ENCODE measurements around the gene HOXA1. TPM values are rescaled to one million over a fixed set of nuclear protein-coding genes. Genes with fewer than 3 reads are reported as not detected.

The HOXA1 gene
- total RNA-seq, 1 donor from 2014 or later: 2.5 TPM

DNA sequence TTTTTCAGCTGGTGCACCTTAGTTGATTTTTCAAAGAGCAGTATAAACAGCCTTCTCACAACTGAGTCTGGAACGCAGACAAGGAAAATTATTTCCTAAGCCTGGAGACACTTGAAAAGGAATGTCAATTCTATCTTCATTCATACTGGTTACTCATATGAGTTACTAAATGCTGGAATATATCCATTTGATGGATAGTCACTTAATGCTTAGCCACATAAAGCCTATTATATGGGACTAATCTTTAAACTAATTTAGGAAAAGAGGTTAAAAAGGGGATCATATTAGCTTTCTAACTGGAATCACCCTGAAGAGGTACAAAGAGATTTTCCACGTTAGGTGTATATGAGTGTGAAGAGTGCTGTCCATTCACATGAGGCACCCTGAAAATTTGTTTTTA is 36.4 kb upstream of the HOXA1 start:
- DNase-seq (ENCODE audit: extremely low read depth, low read depth, low spot score): no peak

- DNase-seq (ENCODE audit: extremely low read depth, low read depth, low spot score): no peak
Observed at GRCh38 chr7:27131390-27131819, 35.6 kb upstream of the HOXA1 start.

- DNase-seq (ENCODE audit: extremely low read depth, low read depth, low spot score): no peak
Observed at GRCh38 chr7:27130540-27131389, 35.0 kb upstream of the HOXA1 start, which contains the start of gene HOXA4. HOXA4 (minus strand) TSS chr7:27130757; CDS start chr7:27130733, 24 bp downstream.

DNA sequence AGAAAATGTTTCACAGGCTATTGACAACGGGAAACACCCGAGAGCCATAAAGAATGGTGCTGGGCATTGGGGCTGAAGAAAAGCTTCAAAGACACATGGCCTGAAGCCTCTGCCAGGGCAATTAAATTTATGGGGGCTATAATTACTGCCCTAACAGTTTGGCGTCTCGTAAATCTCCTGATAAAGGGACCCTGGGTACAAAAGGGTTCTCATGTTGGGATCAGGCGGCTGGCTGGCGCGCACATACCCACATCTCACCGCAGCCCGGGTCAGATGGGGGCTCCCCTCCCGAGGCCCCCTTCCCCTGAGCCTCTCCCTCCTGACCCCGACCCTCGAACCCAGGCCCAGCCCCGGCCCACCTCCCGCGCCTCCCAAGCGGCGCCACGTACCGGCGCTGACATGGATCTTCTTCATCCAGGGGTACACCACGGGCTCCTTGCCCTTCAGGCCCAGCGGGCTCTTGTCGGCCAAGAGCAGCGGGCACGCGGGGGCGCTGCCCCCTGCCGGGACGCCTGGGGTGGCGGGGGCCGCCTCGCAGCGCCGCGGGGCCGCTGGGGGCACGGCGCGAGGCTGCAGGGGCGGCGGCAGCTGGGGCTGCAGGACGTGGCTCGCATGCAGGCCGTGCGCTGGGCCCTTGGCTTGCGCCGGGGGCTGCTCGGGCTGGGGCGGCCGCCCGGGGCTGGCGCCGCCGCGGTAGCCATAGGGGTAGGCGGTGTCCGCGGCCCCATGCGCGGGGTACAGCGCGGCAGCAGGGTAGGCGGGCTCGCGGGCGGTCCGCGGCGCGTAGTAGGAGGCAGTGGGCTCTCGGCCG is 34.1 kb upstream of the HOXA1 start:
- DNase-seq (ENCODE audit: extremely low read depth, low read depth, low spot score): no peak

DNA sequence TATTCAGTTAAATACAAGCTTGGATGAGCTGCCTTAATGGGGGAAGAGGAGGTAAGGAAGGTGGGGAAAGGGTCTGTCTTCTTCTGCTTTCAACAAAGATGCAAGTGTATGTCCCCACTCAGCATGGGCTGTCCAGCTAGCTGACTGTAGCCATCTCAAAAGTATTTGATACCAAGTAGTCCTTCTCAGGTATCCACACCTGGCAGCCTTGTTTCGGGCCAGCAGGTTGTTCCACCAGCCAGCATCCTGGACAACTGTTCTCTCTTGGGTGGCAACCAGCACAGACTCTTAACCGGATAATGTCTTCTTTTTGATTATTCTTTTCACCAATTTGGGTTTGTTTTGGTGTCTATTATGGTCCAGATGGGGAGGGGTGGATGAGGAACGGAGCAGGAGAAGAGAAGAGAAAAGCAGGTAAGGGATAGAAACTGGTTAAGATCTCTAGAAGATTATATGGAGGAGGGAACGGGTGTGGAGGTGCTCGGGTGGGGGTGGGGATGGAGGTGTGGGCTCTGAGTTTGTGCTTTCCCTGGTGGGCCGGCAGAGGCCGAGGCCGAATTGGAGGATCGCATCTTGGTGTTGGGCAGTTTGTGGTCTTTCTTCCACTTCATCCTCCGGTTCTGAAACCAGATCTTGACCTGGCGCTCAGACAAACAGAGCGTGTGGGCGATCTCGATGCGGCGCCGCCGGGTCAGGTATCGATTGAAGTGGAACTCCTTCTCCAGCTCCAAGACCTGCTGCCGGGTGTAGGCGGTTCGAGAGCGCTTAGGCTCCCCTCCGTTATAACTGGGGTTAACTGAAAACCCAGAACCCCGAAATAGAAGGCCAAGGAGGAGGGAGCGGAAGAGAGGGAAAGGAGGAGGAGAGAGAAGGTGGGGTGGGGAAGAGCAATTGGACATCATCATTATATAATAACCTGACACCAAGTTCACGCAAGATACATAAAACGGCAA is 33.3 kb upstream of the HOXA1 start:
- no peak for DNase-seq (ENCODE audit: extremely low read depth, low read depth, low spot score)

DNA sequence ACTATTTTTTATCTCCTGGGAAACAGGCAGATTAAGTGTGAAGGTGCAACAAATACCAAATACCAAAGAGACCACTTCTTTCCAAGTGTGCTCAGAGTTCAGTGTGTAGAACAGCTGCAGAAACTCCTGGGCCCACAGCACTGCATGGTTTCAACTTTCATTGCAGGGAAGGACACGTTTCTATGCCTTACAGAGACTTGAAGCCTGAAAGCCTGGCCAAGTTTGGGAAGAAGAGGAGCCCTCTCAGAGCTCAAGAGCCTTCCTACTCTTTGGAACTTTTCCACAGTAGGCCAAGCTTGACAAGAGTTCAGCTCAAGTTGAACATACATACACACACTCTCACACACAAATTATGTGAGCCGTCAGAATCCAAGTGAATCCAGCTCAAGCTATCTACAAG is 32.2 kb upstream of the HOXA1 start:
- no peak for DNase-seq (ENCODE audit: extremely low read depth, low read depth, low spot score)

- DNase-seq (ENCODE audit: extremely low read depth, low read depth, low spot score): no peak
Observed at GRCh38 chr7:27126596-27127327, 31.0 kb upstream of the HOXA1 start.

GRCh38 chr7:27125986-27126394 is 30.2 kb upstream of the HOXA1 start:
- no peak for DNase-seq (ENCODE audit: extremely low read depth, low read depth, low spot score)

GRCh38 chr7:27124902-27125689 is 29.3 kb upstream of the HOXA1 start:
- DNase-seq (ENCODE audit: extremely low read depth, low read depth, low spot score): no peak

DNA sequence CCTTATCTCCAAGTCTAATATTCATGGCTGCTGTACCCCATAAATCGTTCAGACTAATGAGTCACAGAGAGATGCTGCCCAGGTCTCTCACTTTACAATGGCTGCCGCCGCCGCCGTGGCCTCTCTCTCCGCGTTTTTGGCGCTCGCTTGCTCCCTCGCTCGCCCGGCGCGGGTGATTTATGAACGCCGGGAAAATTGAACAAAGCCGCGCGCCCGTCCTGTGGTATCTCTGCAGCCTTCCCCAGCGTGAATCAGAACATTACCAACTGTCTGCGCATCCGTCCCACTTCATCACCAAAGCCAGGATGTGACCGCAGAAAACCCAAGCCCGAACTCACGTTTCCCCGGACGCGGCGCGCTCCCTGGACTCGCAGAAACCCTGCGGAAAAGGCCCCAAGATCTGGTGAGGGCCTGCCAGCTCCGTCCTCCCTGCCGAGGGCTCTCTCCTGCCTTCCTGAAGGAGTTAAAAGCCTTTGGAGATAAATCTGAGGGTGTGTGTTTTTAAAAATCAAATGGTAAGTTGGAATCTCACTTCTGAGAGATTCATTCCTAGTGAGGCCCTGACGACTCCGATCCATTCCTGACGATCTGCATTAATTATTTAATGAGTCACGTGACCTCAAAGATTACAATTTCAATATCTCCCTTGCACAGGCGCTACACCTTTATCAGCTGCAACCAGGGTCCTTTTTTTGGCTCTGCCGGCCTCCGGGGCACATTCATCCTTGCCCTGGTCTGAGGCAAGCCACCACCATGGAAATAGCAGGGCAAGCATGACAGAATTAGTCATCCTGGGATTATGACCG is 28.5 kb upstream of the HOXA1 start:
- no peak for DNase-seq (ENCODE audit: extremely low read depth, low read depth, low spot score)

GRCh38 chr7:27123477-27124053 is 27.8 kb upstream of the HOXA1 start:
- no peak for DNase-seq (ENCODE audit: extremely low read depth, low read depth, low spot score)

DNA sequence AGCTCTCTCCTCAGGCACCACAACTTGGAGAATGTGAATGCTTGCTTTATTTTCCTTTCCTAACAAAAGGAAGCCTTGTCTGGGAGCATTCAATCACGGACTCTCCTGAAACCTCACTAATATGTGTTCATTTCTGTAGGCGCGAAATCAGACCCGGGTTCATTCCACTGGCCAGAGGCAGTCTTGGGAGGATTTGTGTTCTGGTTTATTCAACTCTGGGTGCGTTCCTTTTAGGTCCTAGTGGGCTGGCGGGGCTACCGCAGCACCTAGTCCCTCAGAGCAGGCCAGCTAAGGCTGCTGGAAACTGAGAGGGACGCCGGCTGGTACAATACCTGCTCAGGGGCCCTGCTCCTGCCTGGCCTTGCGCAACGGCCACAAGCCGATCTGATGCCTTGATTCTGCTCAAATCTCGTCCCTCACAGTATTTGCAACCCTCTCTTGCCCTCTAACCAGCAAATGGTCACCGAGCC is 27.2 kb upstream of the HOXA1 start:
- no peak for DNase-seq (ENCODE audit: extremely low read depth, low read depth, low spot score)

DNA sequence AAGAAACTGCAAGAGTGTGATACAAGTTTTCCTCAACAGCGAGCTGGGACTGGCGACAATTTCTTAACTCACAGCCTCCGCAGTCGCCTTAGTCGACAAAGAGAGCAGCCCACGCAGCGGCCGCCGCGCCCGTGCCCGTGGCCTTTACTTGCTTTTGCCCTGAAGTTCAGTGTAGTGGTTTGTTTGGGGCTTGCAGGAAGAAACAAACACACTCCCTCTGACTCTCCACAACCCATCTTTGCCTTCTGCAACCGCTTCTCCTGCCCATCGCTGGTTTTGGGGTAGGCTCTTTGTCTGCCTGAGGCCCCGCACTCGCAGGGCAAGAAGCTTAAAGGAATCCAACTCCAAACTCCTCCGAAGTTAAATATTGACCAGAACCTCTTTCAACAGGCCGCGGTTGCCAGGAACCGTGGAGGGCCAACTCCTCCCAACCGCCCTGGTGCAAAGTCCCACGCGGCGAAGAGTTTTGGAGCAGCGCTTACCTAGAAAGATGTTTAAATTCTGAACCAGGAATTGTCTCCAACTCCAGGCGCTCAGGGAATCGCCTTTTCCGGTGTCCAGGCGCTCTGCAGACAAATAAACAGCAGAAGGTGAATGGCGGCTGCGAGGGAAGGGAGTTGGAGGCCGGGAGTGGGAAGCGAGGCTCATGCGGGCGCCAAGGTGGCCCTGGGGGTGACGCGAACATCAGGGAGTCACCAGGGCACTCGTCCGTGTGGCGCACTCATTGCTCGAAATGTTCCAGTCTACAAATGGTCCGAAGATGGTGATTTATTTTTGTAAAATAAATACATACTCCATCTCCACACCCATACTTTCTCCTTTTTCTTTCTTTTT is 26.5 kb upstream of the HOXA1 start:
- no peak for DNase-seq (ENCODE audit: extremely low read depth, low read depth, low spot score)

- DNase-seq (ENCODE audit: extremely low read depth, low read depth, low spot score): no peak
Observed at GRCh38 chr7:27121684-27122076, 25.9 kb upstream of the HOXA1 start.

DNA sequence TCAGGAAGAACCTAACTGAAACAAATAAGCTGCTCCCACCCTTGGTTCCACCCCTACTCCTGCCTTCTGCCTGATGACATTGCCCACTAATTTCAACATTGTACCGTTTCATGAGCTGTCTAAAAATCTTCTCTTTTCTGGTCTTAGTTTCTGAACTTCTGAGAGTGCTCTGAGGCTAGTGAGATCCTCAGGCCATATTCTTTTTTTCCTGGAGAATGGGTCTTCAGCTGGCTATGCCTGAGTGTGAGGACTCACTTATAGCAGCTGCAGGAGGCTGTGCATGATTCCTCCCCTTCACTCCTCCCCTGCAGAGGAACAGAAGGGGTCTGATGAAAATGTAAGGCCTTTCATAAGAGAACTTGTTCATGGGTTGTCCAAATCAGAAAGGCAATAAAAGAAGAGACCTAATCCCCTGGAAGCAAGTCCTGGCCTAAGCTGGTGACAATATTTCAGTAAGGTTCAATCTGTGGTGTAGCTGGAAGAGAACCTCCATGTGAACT is 23.7 kb upstream of the HOXA1 start:
- DNase-seq (ENCODE audit: extremely low read depth, low read depth, low spot score): no peak

DNA sequence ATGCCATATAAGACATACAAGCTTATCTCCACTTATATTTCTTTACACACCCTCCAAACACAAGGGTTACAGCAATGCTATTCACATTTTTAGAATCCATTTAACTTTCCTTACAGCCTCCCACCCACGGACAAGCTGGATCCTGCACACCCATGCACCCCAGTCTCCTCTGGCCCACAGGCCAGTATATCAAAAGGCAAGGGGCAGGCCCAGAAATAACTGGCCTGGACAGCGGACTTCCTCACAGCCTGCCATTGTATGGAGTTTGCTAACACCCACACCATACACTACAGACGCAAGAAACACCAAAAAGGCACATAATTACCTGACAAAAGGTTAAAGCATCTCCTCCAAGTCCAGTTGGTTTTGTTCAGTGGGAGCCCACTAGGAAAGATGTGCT is 22.8 kb upstream of the HOXA1 start:
- no peak for DNase-seq (ENCODE audit: extremely low read depth, low read depth, low spot score)

All from glomerular endothelial cell (primary cell).